ENCODE measurements around the gene PDGFB.

The PDGFB gene

GRCh38 chr22:39178206-39179111 is 66.3 kb downstream of the PDGFB start:
- no peak overlapping the region for H3K4me3 ChIP-seq (ENCODE audit: low read depth, low read length)
- no peak for TF ChIP-seq CTCF (IDR thresholded peaks at IDR 0.05; ENCODE audit: low read depth, low read length, missing control alignments)
- DNase-seq (ENCODE audit: low read depth) = no peak

- no peak overlapping the region for H3K4me3 ChIP-seq (ENCODE audit: low read depth, low read length)
- TF ChIP-seq CTCF (IDR thresholded peaks at IDR 0.05; ENCODE audit: low read depth, low read length, missing control alignments) = no peak
- no peak for DNase-seq (ENCODE audit: low read depth)
These were observed 67.0 kb downstream of the PDGFB start for GRCh38 chr22:39177791-39178190.

- H3K4me3 ChIP-seq (ENCODE audit: low read depth, low read length) = no peak overlapping the region
- no peak for TF ChIP-seq CTCF (IDR thresholded peaks at IDR 0.05; ENCODE audit: low read depth, low read length, missing control alignments)
- DNase-seq (ENCODE audit: low read depth) = no peak
These were observed 67.4 kb downstream of the PDGFB start for GRCh38 chr22:39177456-39177775.

GRCh38 chr22:39176714-39177455 is 67.9 kb downstream of the PDGFB start:
- TF ChIP-seq CTCF (IDR thresholded peaks at IDR 0.05; ENCODE audit: low read depth, low read length, missing control alignments) = no peak
- H3K4me3 ChIP-seq (ENCODE audit: low read depth, low read length) = no peak overlapping the region
- no peak for DNase-seq (ENCODE audit: low read depth)

- no peak for DNase-seq (ENCODE audit: low read depth)
These were observed 68.6 kb downstream of the PDGFB start for GRCh38 chr22:39176143-39176713.

More at GRCh38 chr22:39176143-39176713, 68.6 kb downstream of the PDGFB start:
- no peak overlapping the region for H3K4me3 ChIP-seq (ENCODE audit: low read depth, low read length)
- no peak for TF ChIP-seq CTCF (IDR thresholded peaks at IDR 0.05; ENCODE audit: low read depth, low read length, missing control alignments)
